GM19099 (cell line): Measurements from ENCODE around the gene AMHR2.
A peak's percentile ranks its signal among the peaks of the same experiment; 100 is the strongest.

Source experiments
- POLR2A ChIP-seq: IDR thresholded peaks from 3 replicates; pipeline ENCODE4 v1.6.1; 2011; ENCODE audit warnings: low read depth; ENCODE audit not compliant: insufficient read length; ENCODE audit errors: extremely low read depth

The AMHR2 gene

DNA sequence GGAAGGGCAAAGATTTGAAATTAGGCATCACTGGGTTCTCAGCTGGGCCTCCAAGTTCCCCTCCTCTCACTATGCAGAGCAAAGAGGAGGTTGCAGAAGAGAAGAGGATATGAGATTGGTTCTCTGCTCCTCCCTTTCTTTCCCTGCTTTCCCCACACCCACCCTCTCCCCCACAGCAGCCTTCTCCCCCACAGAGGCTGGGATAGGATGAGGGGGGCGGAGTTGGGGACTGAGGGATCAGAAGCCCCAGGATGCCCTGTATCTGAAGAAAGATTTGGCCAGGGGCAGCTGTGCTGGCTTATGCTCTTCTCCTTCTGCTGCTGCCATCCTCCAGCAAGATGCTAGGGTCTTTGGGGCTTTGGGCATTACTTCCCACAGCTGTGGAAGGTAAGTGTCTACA is at the start of gene AMHR2:
Gene AMHR2, plus strand, starts transcription at position 259 of the 400 bp plus-strand sequence. Its CDS starts 80 bp downstream, at position 339.
- TF ChIP-seq POLR2A: no peak

DNA sequence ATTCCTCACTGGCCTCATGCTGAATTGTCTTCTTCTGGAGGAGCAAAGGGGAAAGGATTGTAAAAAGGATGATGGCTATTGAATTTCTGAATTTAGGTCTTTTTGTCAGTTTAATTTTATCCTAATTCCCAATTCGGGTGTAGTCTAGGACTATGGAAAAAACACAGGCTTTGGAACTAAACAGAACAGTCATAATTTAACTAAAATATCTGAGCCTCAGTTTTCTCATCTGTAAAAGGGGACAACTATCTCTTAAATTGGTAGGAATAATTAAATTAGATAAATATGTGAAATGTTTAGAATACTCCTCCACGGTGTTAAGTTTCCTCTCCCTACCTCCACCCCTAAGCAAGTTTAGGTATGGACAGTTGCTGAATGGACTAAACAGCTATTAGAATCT is 46.9 kb upstream of the AMHR2 start:
- no peak for TF ChIP-seq POLR2A

DNA sequence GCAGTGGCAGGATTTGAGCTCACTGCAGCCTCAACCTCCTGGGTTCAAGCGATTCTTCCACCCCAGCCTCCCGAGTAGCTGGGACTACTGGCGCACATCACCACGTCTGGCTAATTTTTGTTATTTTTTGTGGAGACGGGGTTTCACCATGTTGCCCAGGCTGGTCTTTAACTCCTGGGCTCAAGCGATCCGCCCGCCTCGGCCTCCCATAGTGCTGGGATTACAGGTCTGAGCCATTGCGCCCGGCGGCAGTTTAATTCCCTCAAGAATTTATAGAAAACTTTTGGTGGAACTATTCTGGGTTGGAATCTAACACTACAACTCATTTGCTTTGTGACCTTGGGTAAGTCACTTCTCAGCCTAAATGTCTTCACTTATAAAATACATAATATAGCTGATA is 45.4 kb upstream of the AMHR2 start:
- no peak for TF ChIP-seq POLR2A

DNA sequence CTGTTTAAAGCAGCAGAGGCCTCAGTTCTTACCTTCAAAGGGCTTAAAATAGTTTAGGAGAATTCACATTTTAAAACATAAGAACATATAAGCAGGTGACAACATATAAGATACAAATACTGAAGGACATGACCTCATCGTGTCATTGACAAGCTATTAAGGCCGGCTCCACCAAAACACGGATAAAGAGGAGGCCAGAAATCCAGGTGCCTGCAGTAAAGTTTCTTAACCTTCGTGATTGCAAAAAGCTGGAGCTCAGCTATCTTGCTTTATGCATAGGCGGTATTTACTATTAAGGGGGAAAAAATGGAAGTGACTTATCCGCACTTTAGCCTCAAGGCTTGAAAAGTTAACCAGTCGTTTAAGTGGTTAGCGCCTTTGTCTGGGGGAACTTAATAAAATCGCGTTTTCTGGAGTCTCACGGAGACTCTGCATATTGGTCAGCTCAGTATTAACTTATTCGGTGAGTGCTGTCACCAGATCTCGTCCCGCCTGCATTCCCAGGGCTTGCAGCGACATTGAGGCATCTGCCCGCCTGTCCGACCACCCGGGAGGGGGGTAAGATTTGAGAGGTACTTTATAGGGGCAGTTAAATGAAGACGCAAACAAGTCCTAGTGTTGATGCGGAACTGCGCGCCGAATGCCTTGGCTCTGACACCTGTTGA is 44.8 kb upstream of the AMHR2 start:
- no peak for TF ChIP-seq POLR2A

DNA sequence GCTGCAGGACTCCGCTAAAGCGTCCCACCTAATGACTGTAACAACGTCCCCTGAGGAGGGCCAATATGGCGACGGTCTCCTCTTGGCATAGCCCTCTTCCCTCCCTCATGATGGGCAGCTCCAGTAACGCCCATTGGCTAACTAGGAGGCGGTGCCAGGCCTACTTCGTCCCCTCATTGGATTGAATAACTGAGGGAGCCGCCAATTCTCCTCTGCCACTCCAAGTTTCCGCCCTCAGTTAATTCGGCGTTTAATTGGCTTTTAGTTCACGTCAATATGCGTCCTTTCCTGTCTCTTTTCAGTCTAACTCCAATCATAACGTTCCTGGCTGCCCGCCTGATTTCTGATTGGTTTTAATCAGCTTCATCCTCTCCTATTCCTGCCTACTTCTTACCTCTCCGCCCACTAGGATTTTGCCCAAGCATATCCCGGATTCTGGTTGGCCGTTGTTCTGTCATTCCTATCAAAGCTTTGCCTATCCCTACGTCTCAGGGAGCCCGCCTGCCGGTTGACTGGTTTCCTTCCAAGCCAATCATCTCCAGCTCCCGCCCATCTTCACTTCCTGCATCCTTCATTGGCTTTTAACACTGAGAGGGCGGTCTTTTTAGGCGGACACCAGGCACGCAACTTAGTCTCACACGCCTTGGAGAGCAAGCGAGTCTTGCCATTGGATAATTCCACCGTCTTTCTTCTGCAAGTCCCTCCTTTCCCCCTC is 44.1 kb upstream of the AMHR2 start:
- TF ChIP-seq POLR2A: peak; percentile 96

DNA sequence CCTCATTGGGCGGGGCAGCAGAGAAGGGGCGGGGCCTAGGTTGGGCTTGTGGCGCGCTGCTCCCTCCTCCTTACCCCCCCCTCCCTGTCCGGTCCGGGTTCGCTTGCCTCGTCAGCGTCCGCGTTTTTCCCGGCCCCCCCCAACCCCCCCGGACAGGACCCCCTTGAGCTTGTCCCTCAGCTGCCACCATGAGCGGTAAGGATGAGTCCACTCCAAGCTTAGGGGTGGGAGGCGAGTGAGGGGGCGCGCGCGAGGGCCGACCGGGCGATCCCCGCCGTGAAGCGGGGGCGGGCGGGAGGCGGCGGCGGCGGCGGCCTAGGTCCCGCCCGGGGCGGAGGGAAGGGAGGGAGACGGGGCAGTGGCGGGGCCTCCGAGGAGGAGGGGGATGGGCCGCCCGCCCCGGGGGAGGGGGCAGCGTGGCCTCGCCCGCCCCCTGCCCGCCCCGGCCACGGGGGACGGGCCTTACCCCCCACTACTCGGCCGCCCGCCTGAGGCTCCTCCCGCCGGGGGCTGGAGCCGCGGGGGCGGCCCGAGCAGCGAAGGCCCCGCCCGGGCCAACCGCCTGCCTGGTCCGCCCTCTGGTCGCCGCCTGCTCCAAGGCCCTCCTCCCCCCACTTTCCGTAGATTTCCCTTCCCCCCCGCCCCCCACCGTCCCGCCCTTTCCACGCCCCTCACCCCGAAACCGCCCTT is 43.4 kb upstream of the AMHR2 start, which contains the start of gene SP1:
Gene SP1, plus strand, starts transcription at position 73 of the 690 bp plus-strand sequence. Its CDS starts 116 bp downstream, at position 189.
- TF ChIP-seq POLR2A: peak; percentile 42

DNA sequence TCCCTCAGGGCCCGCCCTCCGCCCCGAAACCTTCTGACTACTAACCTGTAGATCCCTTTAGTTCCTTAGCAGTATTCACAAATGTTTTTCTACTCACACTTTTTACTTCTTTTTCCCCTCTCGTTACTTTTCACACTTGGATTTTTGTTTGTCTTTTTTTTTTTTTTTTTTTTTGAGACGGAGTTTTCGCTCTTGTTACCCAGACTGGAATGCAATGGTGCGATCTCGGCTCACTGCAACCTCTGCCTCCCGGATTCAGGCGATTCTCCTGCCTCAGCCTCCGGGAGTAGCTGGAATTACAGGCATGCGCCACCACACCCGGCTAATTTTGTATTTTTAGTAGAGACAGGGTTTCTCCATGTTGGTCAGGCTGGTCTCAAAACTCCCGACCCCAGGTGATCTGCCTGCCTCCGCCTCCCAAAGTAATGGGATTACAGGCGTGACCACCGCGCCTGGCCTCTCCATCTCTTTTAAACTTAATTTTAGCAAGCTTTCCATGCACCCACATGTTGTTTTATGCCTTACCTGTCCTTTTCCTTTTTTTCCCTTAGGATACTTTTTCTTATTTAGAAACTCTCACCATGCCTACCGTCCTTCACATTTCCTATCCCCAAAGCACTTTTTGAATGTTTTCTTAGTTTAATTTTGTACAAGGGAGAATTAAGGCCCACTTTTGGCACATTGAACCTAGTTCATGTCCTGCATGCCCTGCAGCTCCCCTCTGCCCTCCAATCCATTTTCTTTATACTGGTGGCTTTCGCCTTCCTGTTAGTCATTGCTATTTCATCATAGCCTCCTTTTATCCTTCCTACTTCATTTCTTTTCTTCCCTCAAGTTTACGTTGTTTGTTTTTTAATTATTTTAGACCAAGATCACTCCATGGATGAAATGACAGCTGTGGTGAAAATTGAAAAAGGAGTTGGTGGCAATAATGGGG is 42.6 kb upstream of the AMHR2 start:
- no peak for TF ChIP-seq POLR2A

DNA sequence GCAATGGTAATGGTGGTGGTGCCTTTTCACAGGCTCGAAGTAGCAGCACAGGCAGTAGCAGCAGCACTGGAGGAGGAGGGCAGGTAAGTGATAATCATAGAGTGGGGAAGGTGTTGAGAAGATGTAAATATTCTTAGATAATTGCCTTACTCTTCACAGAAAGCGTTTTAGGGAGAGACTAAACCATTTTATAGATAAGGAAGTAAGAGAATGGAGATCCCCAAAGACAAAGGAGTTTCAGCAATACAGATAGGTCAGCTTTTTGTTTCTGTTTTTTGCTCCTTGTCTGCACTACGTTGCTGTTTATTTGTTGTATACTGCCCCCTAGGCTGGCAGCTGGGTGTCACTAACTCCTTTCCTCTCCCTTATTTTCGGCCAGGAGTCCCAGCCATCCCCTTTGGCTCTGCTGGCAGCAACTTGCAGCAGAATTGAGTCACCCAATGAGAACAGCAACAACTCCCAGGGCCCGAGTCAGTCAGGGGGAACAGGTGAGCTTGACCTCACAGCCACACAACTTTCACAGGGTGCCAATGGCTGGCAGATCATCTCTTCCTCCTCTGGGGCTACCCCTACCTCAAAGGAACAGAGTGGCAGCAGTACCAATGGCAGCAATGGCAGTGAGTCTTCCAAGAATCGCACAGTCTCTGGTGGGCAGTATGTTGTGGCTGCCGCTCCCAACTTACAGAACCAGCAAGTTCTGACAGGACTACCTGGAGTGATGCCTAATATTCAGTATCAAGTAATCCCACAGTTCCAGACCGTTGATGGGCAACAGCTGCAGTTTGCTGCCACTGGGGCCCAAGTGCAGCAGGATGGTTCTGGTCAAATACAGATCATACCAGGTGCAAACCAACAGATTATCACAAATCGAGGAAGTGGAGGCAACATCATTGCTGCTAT is 41.7 kb upstream of the AMHR2 start:
- no peak for TF ChIP-seq POLR2A

DNA sequence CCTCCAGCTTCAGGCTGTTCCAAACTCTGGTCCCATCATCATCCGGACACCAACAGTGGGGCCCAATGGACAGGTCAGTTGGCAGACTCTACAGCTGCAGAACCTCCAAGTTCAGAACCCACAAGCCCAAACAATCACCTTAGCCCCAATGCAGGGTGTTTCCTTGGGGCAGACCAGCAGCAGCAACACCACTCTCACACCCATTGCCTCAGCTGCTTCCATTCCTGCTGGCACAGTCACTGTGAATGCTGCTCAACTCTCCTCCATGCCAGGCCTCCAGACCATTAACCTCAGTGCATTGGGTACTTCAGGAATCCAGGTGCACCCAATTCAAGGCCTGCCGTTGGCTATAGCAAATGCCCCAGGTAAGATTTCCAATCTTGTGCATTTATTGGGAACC is 40.4 kb upstream of the AMHR2 start:
- no peak for TF ChIP-seq POLR2A

DNA sequence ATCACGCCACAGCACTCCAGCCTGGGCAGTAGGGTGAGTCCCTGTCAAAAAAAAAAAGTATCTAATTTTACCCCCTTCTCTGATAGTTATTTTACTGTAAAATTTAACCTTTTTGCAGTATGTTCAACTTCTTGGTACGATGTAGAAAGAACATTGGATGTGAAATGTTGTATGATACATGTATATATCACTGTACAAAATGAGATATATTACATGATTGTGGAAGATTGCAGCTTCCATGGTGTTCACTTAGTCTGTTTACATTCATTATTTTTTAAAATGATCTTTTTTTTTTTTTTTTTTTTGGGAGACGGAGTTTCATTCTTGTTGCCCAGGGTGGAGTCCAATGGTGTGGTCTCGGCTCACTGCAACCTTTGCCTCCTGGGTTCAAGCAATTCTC is 34.7 kb upstream of the AMHR2 start:
- no peak for TF ChIP-seq POLR2A

DNA sequence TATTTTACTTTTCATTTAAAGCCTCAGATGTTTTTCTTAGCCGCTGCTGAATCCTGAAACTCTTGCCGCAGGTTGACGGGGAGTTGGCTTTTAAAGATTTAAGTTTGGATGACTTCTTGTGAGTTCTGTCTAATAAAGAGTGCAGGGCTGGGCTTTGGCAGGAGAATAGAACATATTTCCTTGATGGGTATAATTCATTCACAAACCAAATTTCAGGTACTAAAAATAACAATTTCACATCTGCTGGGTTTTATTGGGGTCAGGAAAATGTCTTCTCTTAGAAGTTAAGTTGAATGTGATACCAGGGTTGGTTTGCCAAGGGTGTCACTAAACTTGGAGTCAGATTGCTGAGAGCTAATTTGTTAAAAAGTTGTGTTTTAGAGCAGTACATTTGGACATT is 34.0 kb upstream of the AMHR2 start:
- TF ChIP-seq POLR2A: no peak

DNA sequence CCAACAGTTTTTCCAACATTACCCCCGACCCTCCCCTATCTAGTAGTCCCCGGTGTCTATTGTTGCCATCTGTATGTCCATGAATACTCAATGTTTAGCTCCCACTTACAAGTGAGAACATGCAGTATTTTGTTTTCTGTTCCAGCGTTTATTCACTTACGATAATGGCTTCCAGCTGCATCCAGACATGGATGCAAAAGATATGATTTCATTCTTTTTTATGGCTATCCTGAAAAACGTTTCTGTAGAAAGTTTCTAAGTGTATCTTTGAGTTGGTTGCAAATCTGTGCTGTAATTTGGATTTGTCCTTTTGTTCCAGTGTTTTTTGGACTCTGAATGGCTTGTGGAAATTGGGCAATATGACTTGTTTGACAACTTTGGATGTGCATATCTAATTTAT is 31.9 kb upstream of the AMHR2 start:
- no peak for TF ChIP-seq POLR2A

DNA sequence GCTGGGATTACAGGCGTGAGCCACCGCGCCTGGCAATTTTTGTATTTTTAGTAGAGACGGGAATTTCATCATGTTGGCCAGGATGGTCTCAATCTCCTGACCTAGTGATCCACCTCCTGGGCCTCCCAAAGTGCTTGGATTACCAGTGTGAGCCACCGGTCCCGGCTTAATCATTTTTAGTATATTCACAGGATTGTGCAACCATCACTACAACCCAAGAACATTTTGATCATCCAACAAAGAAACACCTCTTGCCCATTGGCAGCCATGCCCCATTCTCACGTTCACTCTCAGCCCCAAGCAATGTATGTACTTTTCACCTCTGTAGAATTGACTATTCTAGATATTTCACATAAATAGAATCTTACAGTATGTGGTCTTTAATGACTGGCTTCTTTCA is 23.8 kb upstream of the AMHR2 start:
- TF ChIP-seq POLR2A: no peak

DNA sequence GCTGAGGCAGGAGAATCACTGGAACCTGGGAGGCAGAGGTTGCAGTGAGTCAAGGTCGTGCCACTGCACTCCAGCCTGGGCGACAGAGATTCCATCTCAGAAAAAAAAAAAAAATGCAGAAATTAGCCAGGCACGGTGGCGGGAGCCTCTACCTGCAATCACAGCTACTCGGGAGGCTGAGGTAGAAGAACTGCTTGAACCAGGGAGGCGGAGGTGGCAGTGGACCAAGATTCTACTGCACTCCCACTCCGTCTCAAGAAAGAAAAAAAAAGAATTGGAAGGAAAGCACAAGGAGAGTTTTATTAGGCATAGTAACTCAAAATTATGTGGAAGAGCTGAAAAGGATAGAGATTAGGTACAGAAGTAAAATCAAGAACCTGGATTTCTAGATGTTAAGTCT is 20.8 kb upstream of the AMHR2 start:
- TF ChIP-seq POLR2A: no peak

DNA sequence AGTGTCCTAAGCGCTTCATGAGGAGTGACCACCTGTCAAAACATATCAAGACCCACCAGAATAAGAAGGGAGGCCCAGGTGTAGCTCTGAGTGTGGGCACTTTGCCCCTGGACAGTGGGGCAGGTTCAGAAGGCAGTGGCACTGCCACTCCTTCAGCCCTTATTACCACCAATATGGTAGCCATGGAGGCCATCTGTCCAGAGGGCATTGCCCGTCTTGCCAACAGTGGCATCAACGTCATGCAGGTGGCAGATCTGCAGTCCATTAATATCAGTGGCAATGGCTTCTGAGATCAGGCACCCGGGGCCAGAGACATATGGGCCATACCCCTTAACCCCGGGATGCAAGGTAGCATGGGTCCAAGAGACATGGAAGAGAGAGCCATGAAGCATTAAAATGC is 12.7 kb upstream of the AMHR2 start:
- TF ChIP-seq POLR2A: no peak
